Suprapubic skin (tissue), 3 donors: ENCODE results near the gene FTHL17.

Experiments used
- CTCF ChIP-seq, 2 donors: fragments of 200-600 bp in 1 of 2; fragments of 450-650 bp in 1 of 2; sonication (generic) in 1 of 2; IDR thresholded peaks; one replicate each; pipeline ENCODE4 v1.5.1; 2016 to 2019; ENCODE audit warnings: antibody characterized with exemption in 2 of 2, mild to moderate bottlenecking in 1 of 2, moderate library complexity in 1 of 2
- POLR2AphosphoS5 ChIP-seq, 3 donors: sonication (generic); formaldehyde crosslinking; IDR thresholded peaks; one replicate each; pipeline ENCODE4 v1.6.1; 2017; ENCODE audit warnings: antibody characterized with exemption in 3 of 3

GRCh38 chrX:31063114-31063513 lies 8.7 kb downstream of the FTHL17 start:
- TF ChIP-seq CTCF (IDR thresholded peaks at IDR 0.05) (no peak), POLR2AphosphoS5 (IDR thresholded peaks at IDR 0.05) (no peak)
